NCI-H345 treated with DMSO at 0.1 percent for 48 hours (cell line): ENCODE results near the gene PIK3R1.
A peak's percentile ranks its signal among the peaks of the same experiment; 100 is the strongest.
"Not testable (repeated sequence)": the region's sequence is repeated elsewhere in the genome, so short reads cannot be mapped to it uniquely, and the experiment has no call there.

Experiments
- DNase-seq: peaks from one replicate; lab custom pipeline; 2025; ENCODE audit not compliant: unreplicated experiment; lab: John Stamatoyannopoulos, UW

PIK3R1 gene

DNA sequence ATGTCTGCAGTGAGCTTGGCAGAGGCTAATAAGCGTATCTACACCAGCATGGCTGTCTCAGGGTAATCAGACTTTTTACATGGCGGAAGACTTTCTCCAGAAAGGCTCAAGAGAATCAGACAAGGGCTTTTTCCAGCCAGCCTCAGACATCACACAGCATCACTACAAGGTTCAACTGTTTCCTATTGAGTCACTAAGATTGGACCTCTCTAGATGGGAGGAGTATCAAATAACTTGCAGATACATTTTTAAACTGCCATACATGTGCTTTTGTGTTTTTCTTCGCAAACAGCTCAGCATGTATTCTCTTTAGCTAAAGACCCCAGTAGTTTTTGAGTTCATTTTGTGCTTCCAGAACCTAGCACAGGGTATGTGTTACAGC is 22.9 kb upstream of the PIK3R1 start:
- DNase-seq = no peak

- no peak for DNase-seq
These were observed 22.0 kb upstream of the PIK3R1 start for GRCh38 chr5:68193481-68194036.

DNA sequence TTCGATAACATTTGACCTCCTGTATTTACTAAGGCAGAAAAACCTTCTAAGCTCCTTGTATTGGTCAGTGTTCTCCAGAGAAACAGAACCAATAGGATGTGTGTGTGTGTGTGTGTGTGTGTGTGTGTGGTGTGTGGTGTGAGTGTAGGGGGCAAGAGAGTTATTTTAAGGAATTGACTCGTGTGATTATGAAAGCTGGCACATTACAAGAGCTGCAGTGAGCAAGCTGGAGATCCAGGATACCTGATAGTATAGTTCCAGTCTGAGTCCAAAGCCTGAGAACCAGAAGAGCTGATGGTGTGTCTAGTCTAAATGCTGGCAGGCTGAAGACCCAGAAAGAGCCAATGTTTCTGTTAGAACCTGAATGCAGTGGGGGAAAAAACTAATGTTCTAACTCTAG is 21.2 kb upstream of the PIK3R1 start:
- no peak for DNase-seq

DNA sequence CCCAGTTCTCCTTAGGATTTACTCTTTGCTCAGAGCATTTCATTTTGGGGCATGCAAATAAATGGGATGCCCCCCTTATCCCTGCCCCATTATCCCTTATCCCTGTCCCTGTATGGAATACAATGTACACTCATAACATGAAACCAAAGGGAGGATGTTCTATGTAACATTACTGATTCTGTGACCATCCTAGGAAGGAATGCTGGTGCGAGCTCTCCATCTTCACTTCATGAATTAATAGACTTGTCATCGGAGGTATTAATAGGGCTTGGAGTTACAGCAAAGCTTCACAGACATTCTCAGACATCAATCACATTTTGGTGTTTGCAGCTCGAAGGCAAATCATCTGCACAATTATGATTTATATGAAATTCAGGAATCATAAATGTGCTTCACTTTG is 20.4 kb upstream of the PIK3R1 start:
- no peak for DNase-seq

DNA sequence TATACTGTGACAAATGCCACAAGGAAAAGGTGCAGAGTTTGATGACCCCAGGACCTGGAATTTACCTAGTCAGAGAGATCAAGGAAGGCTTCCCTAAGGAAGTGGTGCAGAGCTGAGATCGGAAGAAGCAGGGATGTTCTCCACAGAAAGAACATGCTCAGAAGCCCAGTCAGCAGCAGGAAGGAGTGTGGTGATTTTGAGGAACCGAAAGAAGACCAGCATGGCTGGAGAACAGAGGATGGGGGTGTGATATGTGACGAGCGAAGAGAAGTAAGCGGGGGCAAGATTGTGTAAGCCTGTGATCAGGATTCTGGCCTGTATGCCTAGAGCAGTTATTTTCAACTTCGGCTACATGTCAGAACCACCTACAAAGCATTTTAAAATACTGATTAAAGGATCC is 18.7 kb upstream of the PIK3R1 start:
- no peak for DNase-seq

DNA sequence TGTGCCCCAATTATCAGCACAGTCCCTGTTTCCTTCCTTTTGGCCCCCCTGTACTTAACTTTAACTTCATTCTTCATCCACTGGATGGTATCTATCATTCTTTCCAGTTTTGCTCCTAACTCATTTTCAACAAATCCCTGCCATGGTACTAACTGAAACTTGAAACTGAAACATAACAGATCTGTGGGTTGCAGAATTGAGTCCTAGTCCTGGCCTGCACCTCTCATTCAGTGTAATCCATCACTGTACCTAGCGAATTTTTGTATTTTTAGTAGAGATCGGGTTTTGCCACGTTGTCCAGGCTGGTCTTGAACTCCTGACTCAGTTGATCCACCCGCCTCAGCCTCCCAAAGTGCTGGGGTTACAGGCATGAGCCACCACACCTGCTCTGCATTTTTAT is 15.3 kb upstream of the PIK3R1 start:
- DNase-seq = no peak

DNA sequence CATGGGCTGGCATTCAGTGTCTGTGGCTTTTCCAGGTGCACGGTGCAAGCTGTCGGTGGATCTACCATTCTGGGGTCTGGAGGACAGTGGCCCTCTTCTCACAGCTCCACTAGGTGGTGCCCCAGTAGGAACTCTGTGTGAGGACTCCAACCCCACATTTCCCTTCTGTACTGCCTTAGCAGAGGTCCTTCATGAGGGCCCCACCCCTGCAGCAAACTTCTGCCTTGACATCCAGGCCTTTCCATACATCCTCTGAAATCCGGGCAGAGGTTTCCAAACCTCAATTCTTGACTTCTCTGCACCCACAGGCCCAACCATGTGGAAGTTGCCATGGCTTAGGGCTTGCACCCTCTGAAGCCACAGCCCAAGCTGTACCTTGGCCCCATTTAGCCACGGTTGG is 4.9 kb upstream of the PIK3R1 start:
- DNase-seq = not testable (repeated sequence)

GRCh38 chr5:68214482-68215207 is 911 bp upstream of the PIK3R1 start:
- no peak for DNase-seq

DNA sequence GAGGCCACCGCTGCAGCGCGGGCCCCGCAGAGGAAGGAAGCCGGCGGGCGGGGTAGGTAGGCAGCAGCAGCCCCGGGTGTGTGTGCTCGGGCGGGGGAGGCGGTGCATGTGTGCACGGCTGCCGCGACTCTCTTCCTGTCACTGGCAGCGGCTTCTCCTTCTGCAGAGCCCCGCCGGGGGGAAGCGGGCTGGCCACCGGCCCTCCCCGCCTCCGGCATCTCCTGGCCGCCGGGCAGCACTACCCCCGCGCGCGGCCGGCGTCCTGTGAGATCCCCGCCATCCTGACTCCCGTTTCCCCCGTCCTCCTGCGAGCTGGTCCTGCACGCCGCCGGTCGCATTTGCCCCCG is 315 bp downstream of the PIK3R1 start:
- DNase-seq = peak; percentile 70

DNA sequence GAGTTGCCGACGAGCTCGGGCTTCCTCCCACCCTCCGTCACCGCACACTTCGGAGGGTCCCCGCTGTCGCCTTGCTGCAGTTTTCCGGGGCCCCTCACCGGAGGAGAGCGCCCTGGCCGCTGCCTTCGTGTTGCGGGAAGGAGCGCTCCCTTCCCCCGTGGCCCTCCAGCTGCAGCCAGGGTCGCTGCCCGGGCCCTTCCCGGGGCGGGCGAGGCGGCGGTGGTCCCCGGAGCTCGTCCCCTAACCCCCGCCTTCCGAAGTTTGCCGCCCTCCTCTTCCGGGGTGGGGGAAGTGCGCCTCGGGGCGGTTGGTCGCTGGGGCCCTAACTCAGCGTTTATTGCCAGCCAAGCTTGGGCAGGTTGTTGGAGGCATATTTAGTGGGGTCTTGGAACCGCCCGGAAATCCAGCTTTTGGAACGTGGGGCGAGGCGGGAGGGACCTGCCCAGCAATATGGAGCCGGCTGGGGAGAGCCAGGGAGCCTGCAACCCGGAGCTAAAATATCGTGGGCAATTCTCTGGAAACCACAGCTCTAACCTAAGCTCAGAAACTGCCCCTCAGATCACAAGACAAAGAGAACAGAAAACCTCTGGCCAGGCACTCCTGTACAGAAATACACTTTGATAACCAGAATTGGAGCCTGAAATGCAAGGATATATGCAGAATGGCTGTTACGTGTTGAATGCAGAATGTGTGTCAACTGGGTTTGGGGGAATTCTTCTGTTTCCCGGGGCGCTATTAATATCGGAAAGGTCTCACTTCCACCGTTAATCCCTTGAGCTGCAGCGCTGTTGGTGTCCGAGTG is 890 bp downstream of the PIK3R1 start:
- peak; percentile 55 for DNase-seq

DNA sequence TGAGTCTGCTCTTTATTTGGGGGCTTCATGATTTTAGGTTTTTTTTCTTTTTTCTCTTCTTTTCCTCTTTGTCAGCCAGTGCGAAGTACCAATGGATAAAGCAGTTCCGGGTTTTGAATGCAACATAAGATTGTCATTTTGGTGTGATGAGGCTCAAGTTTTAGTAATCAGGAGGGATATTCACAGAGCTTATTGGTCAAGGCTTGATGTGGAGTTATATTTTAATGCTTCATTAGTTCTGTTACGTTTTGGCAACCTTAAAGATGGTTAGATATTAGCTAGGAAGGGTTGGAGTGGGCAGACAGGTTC is 1.4 kb downstream of the PIK3R1 start:
- DNase-seq = no peak

DNA sequence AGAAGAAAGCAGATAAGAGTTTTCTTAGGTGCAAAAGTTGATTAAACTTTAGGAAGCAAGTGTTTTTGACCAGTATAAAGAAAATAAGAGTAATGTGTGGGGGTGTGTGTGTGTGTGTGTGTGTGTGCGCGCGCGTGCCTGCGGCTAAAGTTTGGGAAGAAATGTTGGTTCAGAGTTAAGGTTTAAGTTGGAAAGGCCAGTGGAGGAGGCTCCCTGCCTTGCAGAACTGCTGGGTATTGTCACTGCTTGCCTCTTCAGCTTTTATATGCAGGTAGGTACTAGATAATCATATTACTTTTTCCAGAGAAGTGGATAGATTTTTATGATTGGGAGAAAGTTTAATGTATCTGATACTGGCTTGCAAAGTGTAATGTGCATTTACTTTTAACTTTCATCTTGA is 2.0 kb downstream of the PIK3R1 start:
- no peak for DNase-seq

GRCh38 chr5:68219161-68219816 is 3.7 kb downstream of the PIK3R1 start:
- no peak for DNase-seq

DNA sequence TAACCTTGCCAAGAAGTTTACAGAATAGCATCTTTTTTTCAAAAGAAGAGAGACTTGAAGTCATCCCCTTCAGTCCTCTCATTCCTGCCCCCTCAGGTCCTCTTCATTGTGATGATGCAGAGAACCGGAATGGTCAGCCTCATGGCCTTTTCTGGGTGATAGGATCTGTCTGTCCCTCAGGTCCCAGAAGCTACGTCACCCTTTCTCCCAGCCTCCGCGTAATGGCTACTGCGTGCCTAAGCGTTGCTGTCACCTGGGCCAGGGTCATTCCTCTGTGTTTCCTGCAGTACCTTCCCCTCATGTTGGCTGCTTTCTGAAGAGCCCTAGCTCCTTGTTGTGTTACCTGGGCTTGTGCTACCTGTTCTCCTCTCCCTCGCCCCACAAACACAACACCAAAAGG is 4.7 kb downstream of the PIK3R1 start:
- DNase-seq = no peak

GRCh38 chr5:68220914-68221313 is 5.4 kb downstream of the PIK3R1 start:
- no peak for DNase-seq

DNA sequence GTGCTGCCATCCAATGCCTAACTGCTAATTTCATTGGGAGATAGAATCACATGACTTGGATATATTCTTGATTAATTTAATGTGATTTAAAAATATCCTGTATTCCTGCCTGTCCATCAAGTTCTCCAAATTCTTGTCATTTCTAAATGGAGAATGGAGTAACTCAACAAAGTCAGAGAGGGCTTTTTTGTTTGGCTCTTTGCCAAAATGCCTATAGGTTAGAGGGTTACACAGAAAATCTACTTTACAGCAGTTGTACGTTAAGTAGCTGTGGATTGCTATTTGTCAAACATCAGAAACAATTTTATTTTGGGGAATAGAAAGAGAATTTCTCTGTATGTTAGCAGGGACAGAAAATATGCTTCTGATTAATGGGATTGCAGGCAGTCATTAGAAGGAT is 5.9 kb downstream of the PIK3R1 start:
- DNase-seq = no peak

GRCh38 chr5:68222310-68222709 is 6.8 kb downstream of the PIK3R1 start:
- DNase-seq = no peak

GRCh38 chr5:68222824-68223354 is 7.3 kb downstream of the PIK3R1 start:
- DNase-seq = no peak

- no peak for DNase-seq
These were observed 8.3 kb downstream of the PIK3R1 start for GRCh38 chr5:68223904-68224303.

- DNase-seq = no peak
These were observed 9.1 kb downstream of the PIK3R1 start for GRCh38 chr5:68224509-68225187.

DNA sequence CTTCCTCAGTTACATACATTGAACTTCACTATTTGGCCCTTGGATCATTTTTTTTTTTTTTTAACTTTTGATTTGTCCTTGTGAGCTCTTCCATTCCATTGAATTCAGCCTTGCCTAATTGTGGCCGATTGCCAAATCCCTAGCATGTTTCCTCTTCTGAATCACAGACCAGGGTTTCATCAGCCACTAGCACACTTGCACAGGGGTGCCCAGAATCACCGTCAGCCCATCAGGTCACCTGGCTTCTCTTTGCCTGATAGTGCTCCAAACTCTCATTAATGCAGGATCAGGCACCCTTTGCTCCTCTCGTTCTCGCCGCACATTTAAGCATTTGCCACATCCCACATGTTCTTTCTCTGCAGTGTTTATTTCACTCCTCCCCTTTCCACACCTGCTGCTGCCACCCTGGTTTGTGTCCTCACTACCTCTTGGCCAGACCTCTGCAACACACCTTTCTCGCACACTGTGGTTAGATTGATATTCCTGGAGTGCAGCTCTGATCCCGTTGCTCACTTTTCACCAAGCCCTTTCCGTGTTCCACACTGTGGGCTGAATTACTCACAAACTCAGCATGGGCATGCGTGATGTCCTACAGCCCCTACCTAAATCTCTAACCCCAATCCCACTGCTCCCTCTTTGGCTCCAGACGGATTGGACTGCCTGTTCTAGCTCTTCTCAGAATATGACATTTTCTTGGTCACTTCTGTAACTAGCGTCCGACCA is 9.8 kb downstream of the PIK3R1 start:
- no peak for DNase-seq
